Activated CD4-positive, alpha-beta T cell treated with anti-CD3 and anti-CD28 coated beads, Interleukin-2, Interleukin-4, amounts not matched to agents 100 ng/mL and 50 ng/mL, durations not matched to agents 16 hours and 8 hours (primary cell): Measurements from ENCODE around the gene CNTN2.

Experiments
- DNase-seq: peaks from one replicate; pipeline ENCODE4 v3.0.0-alpha.2; 2020; ENCODE audit warnings: low spot score

The CNTN2 gene

GRCh38 chr1:205042911-205043806, at the start of gene CNTN2:
Gene CNTN2, plus strand, starts transcription at chr1:205043212. Its CDS starts 9,974 bp downstream, at chr1:205053186.
- no peak for DNase-seq

GRCh38 chr1:204994086-204994862, 48.7 kb upstream of the CNTN2 start:
- no peak for DNase-seq

- DNase-seq, result no peak
Measured at GRCh38 chr1:204996981-204997380, 46.0 kb upstream of the CNTN2 start.

GRCh38 chr1:204997591-204998355, 45.2 kb upstream of the CNTN2 start:
- DNase-seq, result no peak

GRCh38 chr1:205001162-205001561, 41.9 kb upstream of the CNTN2 start:
- DNase-seq, result no peak

GRCh38 chr1:205002705-205003104, 40.3 kb upstream of the CNTN2 start:
- no peak for DNase-seq

GRCh38 chr1:205003358-205004131, 39.5 kb upstream of the CNTN2 start:
- DNase-seq, result no peak

GRCh38 chr1:205004351-205004750, 38.7 kb upstream of the CNTN2 start:
- no peak for DNase-seq

GRCh38 chr1:205008896-205009295, 34.1 kb upstream of the CNTN2 start:
- no peak for DNase-seq

- DNase-seq, result no peak
Measured at GRCh38 chr1:205009670-205010069, 33.3 kb upstream of the CNTN2 start.

- no peak for DNase-seq
Measured at GRCh38 chr1:205012391-205013140, 30.4 kb upstream of the CNTN2 start.

- DNase-seq, result no peak
Measured at GRCh38 chr1:205013683-205014367, 29.2 kb upstream of the CNTN2 start.

- no peak for DNase-seq
Measured at GRCh38 chr1:205014783-205015182, 28.2 kb upstream of the CNTN2 start.

GRCh38 chr1:205015241-205015640, 27.8 kb upstream of the CNTN2 start:
- DNase-seq, result no peak

GRCh38 chr1:205016075-205016474, 26.9 kb upstream of the CNTN2 start:
- no peak for DNase-seq

- DNase-seq, result no peak
Measured at GRCh38 chr1:205016584-205016983, 26.4 kb upstream of the CNTN2 start.

GRCh38 chr1:205017001-205017400, 26.0 kb upstream of the CNTN2 start:
- no peak for DNase-seq

GRCh38 chr1:205017766-205018165, 25.2 kb upstream of the CNTN2 start:
- DNase-seq, result no peak

GRCh38 chr1:205018381-205018780, 24.6 kb upstream of the CNTN2 start:
- DNase-seq, result no peak

GRCh38 chr1:205020466-205020865, 22.5 kb upstream of the CNTN2 start:
- no peak for DNase-seq
